Activated effector memory CD4-positive, alpha-beta T cell treated with Interleukin-2 at 50 U/mL for 16 hours (primary cell): Measurements from ENCODE around the gene ATP8A2.
"Not testable (repeated sequence)": the region's sequence is repeated elsewhere in the genome, so short reads cannot be mapped to it uniquely, and the experiment has no call there.

Experiments
- DNase-seq: peaks from one replicate; pipeline ENCODE4 v3.0.0-alpha.2; 2020

The ATP8A2 gene

DNA sequence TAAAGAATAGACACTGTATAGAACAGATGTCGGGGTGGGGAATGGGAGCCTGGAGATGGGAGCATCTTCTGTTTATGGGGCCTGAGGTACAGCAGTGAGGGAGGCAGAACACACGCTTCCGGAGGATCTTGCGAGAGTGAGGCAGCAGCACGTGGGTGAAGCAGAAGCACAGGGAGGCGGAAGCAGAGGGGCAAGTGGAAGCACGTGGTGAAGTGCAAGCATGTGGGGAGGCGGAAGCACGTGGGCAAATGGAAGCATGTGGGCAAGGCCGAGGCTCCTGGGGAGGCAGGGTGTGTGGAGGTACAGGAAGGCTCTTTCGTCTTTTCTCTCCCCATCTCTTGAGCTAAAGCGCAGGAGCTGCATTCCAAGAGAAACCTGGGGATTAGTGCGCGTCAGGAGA is 198.4 kb downstream of the ATP8A2 start:
- DNase-seq, result no peak

DNA sequence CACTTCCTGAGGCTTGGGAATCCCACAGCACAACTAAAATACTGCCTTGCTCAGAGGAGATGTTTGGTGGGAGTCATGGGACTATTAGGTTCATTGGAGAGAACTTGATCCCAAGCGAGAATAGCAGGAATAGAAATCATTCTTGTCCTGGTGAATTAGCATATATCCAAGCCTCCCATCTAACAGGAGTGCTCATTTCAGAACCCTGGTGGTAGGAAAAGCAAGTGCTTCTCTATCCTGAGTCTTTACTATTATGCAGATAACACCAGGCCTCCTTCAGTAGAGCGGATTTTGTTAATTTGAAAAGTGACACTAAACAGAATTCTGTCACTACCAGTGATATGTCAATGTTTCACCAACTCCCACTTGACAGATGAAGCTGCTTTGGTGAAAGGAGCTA is 199.5 kb downstream of the ATP8A2 start:
- DNase-seq, result no peak

DNA sequence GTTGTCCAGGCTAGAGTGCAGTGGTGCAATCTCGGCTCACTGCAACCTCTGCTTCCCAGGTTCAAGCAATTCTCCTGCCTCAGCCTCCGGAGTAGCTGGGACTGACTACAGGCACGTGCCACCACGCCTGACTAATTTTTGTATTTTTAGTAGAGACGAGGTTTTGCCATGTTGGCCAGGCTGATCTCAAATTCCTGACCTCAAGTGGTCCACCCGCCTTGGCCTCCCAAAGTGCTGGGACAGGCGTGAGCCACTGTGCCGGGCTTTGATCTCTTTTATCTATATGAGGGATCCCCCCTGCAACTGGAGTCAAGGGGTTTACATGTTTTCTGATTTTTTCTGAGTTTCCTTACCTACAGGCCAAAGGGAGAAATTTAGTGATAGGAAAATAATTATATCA is 200.4 kb downstream of the ATP8A2 start:
- DNase-seq, result not testable (repeated sequence)

DNA sequence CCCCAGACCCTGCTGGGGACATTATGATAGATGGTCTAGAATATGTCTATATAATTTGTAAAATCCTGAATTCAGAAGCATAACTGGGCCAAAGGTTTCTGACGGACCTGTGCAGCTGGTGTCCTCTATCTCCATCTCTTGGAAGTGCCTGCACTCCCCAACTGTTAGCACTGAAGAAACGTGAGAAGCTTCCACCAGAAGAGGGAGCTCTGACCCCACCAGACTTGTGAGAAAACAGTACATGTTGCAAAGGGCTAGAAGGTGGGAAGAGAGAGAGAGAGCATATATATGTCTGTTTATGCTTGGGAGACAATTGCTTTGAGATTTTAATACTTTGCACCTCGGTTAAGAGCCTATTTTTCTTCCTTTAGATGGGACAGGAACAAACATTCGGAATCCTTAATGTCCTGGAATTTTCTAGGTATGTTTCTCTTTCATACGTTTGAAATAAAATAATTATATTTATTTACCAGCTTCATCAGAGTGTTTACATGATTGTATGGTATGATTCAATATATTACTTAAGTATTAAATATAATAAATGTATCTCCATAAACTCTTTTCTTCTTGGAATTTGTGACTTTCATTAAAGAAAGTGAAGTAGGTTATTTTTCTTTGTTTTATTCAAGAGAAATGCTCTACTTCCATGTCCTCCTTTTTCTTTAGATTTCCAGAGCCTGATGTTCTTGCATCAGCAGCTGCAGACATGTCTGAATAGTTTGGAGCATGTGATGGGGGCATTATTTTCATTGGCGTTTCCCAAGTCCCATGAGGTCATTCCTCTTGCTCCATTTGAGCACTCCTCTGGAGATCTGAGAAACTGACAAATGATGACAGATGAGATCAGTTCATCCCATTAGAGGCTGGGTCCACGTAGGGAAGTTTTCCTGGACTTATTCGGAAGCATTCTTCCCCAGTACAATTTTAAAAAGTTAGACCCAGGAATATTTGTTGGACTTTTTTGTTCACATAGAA is 202.9 kb downstream of the ATP8A2 start:
- DNase-seq, result peak; percentile 44

DNA sequence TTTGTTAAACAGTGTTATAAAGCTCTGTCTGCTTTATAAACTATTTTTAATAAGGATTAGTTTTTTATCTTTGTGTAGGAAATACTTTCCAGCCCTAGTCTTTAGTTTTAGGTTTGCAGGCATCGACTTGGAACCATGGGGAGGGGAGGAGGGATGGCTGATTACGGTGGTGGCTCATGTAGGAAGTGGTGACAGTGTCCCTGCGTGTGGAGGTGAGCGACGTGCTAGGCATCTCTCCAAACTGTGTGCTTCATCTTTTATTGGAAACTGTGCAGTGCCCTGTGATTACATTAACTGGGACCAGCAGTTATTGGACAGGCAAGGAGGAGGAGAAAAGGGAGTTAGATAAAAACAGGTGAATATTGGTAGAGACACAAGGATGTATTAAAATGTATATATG is 203.8 kb downstream of the ATP8A2 start:
- no peak for DNase-seq

DNA sequence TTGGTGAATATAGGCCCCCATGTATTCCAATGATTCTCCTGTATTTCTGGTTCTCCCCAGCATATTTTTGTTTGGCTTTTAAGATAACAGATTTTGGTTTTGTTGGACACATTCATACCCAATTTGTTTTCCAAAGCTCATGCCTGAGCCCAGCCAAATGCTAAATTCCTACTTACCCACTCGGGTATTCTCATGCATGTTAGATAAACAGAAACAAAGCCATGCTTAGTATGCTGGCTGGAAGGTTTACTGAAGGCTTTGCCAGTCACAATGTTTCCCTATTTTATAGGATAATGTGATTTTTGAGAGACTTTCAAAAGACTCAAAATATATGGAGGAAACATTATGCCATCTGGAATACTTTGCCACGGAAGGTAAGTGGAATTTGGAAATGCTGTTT is 206.8 kb downstream of the ATP8A2 start:
- DNase-seq, result no peak

DNA sequence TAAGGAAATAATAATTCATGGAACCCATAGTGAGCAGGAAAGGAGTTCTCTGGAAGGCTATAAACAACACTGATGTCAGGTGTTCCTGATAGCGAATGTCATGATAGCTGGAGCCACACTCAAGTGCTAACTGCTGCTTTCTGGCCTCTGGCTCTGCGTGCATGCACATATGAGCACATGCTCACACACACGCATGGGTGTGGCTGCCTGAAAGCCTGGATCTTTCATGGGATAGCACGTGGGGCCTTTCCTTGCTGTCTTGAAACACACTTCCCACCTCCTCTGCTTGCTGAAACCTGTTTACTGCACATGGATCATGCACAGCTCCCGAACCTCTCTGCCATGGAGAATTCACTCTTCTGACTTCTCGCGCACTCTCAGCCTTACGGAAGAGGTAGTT is 207.4 kb downstream of the ATP8A2 start:
- no peak for DNase-seq

DNA sequence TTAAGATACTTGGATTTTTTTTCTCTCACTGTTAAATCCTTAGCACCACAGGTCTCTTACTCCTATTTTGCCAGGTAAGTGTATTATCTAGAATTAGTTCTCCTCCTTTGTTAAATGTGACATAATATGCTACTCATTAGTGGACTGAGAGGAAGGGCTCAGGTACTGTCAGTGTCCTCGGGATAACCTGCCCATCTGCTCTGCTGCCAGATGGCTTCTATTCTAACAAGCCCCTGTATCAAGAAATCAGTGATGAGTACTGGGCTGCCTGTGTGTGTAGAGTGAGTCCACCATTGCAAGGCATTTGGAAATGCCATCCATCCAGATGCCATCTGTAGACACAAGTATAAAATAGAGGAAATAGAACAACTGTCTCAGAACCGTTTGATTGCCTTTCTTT is 209.6 kb downstream of the ATP8A2 start:
- DNase-seq, result no peak

DNA sequence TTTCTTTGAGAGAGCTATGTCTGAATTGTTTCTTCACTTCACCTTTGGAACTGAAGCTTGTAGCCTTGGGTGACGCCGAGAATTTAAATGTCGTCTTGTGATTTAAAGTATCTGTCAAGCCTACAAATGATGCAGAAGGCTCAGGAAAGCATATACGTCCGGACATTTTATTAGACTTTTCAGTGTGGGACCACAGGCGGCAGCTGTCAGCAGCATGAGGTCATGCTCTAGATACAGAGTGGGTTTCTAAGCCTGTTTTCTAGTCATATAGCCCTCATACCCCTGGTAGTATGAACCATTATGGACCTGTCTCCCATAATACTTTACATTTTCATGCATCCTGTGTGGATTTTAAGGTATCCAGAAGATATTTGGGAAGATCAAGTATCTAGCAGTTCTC is 212.3 kb downstream of the ATP8A2 start:
- DNase-seq, result no peak

DNA sequence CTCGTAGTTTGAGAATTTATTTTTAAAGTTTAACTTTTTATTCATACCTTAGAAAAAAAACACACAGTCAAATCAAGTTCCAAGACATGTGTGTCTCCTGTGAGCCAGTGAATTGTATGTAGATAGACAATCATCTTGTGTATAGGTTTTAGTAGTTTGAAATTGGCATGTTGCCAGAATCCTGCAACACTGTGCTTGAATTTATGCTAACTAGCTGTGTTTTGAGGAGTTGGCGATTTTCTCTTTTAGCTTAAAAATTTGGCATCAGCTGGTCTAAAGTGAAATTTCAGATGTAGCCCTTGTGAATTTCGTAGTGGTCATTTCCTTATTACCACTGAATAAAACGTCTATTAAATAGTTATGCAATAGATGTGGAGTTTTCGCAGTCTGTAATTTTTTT is 213.2 kb downstream of the ATP8A2 start:
- no peak for DNase-seq

DNA sequence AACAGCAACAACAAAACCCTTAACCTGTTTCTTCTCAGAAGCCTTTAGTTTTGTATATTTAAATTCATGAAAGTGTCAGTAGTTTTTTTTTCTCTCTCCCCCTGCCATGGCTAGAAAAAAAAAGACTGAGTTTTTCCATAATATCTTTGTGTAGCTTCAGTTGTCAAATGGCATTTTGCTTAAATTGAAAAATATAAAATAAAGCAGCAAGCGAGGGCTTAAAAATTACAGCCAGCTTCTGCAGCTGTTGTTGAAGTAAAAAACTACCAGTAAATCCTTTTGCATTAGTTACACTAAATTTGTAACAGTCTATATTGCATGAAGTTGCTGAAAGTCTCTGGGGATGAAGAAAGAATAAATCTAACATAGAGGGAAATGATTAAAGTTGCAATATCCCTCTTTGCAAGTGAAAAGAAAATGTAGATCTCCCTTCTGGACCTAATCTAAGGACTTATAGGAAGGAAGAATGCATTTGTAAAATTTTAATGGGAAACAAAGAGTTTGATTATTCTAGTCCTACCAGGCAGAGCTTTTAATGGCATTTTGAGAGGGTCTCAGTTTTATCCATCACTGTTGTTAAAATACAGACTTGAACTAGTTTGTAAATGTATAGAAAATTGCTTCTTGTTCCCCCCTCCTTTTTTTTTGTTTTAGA is 215.7 kb downstream of the ATP8A2 start:
- DNase-seq, result no peak

DNA sequence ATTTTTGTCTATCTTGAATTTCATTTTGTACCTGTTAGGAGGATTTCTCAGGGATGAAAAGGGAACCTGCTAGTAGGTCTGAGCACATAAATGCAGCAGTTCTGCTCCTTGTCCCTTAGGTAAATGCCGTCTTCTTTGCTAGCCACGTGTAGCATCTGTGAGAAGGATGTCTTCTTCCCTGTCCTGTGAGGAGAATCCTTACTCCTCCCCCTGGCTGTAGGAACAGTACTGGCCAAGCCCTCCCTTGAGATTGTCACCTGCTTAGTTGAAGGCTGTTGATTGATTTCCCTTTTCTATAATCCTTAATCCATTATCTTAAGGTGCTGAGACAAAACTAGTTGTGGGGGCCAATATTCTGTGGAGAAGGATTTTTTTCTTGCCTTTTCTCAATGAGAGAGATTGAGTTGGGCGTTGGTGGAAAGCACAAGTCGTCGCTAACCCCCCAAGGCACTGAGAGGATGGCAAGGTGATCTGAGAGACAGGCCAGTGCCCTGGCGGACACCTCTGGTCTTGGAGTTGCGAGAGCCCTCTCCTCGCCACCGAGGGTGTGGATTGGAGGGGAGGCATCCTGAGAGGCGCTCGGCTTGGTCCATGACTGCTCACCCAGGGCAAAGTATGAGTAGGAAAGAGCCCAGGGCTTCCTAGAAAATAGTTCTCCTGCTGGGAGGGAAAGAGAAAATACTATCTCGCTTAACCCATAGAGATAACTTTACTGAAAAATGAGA is 216.7 kb downstream of the ATP8A2 start:
- no peak for DNase-seq

DNA sequence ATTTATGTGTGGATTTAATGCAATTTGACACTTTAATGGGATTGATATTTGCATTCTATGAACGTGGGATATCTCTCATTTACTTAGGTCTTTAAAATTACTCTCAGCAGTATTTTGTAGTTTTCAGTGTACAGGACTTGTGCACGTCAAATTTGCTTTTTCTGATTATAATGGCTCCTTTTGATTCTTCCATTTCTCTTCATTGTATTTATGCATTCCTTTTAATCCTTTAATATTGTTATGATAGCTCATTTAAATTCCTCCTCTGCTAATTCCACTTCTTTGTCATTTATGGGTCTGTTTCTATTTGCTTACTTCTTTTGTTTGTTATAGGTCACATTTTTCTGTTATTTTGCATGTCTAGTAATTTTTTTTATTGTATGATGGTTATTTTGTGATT is 226.6 kb downstream of the ATP8A2 start:
- DNase-seq, result no peak

DNA sequence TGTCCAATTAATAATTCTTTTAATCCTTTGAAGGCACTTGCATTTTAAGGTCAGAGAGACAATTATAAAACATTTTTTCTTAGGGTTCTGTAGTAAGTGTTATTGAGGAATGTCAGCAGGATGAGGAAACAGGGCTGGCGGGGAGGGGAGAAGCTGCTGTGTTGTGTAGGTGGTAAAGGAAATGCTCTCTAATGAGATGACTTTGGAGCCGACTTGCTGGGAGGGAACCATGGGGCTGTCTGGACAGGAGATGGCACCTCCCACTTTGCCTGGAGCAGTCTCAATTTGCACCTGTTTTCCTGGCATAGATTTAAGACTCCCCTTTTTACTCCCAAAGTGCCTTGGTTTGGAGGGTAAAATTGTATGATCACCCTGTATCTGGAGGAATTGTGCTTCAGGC is 230.4 kb downstream of the ATP8A2 start:
- no peak for DNase-seq

DNA sequence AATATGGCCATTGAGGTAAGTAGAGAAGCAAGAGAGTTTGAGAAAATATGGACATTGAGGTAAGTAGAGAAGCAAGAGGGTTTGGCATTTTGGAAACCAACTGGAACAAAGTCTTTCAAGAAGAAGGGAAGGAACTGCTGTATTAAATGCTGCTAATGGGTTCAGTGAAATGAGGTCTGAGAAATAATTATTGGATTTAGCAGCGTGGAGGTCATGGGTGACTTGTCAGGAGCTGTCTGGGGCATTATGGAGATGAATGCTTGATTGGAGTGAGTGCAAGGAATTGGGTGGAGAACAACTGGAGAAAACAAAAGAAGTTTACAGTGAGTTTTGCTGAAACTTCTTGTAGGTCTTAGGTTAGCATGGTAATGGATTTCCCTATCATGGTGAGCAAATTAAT is 232.3 kb downstream of the ATP8A2 start:
- no peak for DNase-seq

DNA sequence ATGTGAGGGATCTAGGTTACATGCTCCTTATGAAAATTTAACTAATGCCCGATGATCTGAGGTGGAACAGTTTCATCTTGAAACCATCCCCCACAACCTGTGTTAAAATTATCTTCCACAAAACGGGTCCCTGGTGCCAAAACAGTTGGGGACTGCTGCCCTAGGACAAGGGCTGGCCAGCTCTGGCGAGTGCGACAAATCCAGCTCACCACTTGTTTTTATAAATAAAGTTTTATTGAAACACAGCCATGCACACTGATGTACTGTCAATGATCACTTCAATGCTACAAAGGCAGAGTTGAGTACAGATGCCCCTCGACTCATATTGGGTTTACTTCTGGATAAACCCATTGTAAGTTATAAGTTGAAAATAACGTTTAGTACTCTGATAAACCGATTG is 235.3 kb downstream of the ATP8A2 start:
- no peak for DNase-seq

DNA sequence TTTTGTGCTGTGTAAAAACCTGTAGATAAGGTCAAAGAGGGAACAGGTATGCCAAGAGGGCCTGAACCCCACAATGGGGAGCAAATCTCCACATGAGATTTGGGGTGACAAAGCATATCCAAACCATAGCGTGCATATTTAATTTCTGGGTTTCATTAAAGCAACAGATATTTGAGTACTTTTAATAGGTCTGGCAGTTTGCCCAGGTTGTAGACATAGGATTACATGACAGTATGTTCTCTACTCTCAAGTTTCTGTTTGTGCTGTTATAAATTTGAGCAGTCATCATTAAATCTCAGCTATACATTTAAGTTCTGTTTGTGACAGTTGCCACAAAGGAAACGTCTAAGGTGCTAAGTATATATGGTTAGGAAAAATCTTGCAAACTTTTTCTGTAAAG is 236.4 kb downstream of the ATP8A2 start:
- DNase-seq, result no peak

DNA sequence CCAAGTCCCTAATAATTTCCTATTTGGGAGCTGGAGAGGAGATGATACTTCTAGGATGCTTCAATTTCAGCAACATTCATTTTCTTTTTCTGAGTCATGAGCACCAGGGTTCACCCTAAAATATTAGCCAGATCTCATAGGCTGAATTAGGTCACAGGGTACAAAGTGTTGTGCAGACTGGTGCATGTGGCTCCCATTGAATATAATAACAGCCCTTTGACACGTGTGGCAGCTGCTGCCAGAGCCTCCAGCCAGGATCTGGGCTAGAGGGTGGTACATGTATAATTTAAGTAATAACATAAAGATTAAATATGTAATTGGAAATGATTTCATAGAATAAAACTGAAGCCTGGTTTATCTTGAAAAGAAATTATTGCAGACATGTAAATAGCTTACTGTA is 244.9 kb downstream of the ATP8A2 start:
- no peak for DNase-seq

DNA sequence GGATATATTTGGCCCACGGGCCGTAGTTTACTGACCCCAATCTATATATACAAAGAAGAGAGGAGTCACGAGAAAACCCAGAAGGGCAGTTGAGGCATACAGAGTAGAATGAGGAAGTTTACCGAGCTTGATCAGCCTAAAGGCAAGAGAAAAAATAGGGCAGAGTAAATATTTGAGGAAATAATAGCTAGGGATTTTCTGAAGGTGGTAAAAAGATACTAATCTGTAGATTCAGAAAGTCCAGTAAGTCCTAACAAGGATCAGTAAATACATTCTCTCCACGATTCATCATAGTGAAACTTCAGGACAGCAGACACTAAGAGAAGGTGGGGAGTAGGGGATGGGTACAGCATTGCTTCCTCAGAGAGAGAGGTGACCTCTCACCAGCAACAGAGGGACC is 248.1 kb downstream of the ATP8A2 start:
- no peak for DNase-seq

DNA sequence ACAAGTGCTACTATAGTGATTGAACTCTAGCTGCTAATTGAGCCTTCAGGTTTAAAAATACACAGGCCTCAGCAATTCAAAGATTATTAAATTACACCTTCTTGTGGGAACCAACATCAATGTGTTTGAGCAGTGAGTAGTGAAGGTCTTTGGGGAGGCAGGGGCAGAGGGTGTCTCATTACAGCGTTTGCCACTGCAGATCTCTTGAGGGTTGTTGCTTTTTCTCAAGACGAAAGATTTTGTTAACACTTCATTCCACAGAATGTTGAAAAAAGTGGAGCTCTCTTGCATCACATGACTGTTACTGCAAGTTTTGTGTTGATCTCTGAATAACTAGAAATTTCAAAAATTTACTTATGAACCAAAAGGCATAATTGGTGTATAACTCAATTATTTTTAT is 253.6 kb downstream of the ATP8A2 start:
- DNase-seq, result no peak

DNA sequence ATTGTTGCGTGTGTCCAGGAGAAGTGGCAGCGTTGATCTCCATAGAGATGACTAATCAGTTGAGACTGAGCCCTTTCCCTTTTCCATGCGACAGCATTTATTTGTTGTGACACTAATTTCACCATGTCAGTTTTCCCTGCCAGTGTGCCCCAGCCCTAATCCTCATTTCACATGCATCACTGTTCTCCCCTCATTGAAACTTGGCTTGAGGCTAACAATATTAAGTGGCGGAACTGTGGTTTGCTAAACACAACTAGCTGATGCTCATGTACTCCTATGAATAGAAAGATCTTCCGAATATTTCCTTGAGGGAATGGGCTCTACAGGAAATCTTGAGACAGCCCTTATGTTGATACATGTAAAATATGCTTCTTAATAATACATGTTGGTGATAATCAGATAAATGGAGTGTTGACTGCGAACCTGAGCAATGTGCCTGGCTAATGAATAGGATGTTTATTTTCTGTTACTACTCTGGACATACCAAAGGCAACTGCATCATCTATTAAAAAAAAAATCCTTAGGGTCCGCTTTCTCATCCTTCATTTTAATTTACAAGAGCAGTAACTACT is 258.6 kb downstream of the ATP8A2 start:
- no peak for DNase-seq

DNA sequence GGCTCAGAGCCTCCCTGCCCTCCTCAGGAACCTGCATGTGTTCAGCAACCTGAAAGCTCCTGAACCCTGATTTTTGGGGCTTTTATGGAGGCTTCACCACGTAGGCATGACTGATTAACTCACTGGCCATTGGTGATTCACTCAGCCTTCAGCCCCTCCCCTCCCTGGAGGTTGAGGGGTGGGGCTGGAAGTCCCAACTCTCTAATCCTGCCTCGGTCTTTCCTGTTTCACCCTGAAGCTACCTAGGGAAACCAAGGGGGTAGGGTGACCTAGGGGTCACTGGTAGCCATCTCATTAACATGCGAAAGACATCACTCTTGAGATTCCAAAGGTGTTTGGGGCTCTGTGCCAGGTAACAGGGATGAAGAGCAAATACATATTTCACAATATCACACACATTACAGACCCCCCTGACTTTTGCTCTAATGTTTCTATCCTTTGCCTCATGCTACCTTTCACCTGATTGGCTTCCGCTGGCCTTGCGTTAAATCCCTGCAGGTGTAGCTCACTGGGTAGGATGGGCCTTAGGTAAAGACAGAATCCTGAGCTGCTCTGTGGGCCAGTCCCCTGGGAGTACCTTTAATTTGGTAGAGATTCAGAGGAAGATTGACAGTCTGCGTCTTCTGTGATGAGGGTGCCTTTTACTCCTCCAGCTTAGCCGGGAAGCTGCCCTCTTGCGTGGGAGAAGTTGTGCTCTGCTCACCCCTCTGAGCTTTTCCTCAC is 260.6 kb downstream of the ATP8A2 start:
- no peak for DNase-seq

DNA sequence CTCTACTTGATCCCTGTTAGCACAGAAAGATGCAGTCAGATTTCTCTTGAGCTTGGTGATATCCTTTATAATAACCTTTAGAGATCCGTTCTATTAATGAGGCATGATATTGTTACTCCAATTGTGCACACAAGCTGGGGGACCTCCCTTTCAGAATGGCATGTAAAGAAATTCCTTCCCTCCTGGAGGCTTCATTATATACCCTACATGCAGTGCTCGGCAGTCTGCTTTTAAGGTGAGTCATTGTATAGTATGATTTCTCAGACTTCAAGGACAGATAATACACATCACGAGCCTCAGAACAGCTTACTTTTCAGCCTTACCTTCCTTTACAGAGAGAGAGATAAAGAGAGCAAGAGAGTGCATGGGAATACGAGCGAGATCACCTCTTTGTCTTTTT is 261.3 kb downstream of the ATP8A2 start:
- DNase-seq, result no peak
